Colonic mucosa (tissue), 4 donors: ENCODE results near the gene ZNF836. TPM values are rescaled to one million over a fixed set of nuclear protein-coding genes. Genes with fewer than 3 reads are reported as not detected.

Experiments used
- DNase-seq: peaks from one replicate; pipeline ENCODE4 v3.0.0-alpha.2; 2020
- H3K27ac ChIP-seq: fragments of 200-600 bp; one replicate; pipeline ENCODE4 v1.8.0; 2021
- H3K27me3 ChIP-seq: fragments of 200-600 bp; one replicate; pipeline ENCODE4 v1.8.0; 2021
- H3K36me3 ChIP-seq: fragments of 200-600 bp; one replicate; pipeline ENCODE4 v1.8.0; 2021
- H3K4me1 ChIP-seq: fragments of 200-600 bp; one replicate; pipeline ENCODE4 v1.8.0; 2021; ENCODE audit warnings: mild to moderate bottlenecking
- H3K4me3 ChIP-seq: fragments of 200-600 bp; one replicate; pipeline ENCODE4 v1.8.0; 2021
- H3K9ac ChIP-seq, 2 donors: one replicate each; pipeline ENCODE4 v1.7.0; 2013; ENCODE audit warnings: control low read depth in 2 of 2, low read depth in 2 of 2, low read length in 2 of 2
- H3K9me3 ChIP-seq: fragments of 200-600 bp; one replicate; pipeline ENCODE4 v1.8.0; 2021
- intact Hi-C: fragments of 100-400 bp; cut with DNase I; formaldehyde crosslinking; loops from one replicate; pipeline ENCODE4 v1.14.1; 2022
- total RNA-seq, 2 donors: library from RNA; stranded (reverse); fragmentation: NEBNext Ultra II Directional in 1 of 2; extraction: Animal tissue kit (Norgen Biotek cat#: 25700) in 1 of 2; gene quantifications; one replicate each; pipeline ENCODE4 v1.2.1, GENCODE V29; 2021
- TF ChIP-seq, protein P1 (sequence below): fragments of 200-600 bp; IDR thresholded peaks from one replicate; pipeline ENCODE4 v1.8.0; 2022; ENCODE audit warnings: antibody characterized with exemption, mild to moderate bottlenecking
- donor health status: healthy.
- donor health status: DM: no; HTN: no; CAD: no.
- donor health status: DM: no; HTN: no; CAD: no.

ZNF836 gene
- total RNA-seq, 2 donors from 2014 or later = 10.2 to 10.6 TPM

- H3K9ac ChIP-seq = no peak overlapping the region
- H3K36me3 ChIP-seq = no peaks in the 10 kb centered on the region
- intact Hi-C loops = no loop called here
- H3K27me3 ChIP-seq = no peaks in the 10 kb centered on the region
- TF ChIP-seq, protein P1, sequence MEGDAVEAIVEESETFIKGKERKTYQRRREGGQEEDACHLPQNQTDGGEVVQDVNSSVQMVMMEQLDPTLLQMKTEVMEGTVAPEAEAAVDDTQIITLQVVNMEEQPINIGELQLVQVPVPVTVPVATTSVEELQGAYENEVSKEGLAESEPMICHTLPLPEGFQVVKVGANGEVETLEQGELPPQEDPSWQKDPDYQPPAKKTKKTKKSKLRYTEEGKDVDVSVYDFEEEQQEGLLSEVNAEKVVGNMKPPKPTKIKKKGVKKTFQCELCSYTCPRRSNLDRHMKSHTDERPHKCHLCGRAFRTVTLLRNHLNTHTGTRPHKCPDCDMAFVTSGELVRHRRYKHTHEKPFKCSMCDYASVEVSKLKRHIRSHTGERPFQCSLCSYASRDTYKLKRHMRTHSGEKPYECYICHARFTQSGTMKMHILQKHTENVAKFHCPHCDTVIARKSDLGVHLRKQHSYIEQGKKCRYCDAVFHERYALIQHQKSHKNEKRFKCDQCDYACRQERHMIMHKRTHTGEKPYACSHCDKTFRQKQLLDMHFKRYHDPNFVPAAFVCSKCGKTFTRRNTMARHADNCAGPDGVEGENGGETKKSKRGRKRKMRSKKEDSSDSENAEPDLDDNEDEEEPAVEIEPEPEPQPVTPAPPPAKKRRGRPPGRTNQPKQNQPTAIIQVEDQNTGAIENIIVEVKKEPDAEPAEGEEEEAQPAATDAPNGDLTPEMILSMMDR = no peak
- H3K27ac ChIP-seq = no peak overlapping the region
- H3K9me3 ChIP-seq = no peaks in the 10 kb centered on the region
- no peak overlapping the region for H3K4me3 ChIP-seq
- DNase-seq = no peak
- H3K4me1 ChIP-seq = no peaks in the 10 kb centered on the region
These were observed 23.2 kb downstream of the ZNF836 start for GRCh38 chr19:52148256-52148655.

- no peak overlapping the region for H3K4me3 ChIP-seq
- intact Hi-C loops = loop anchor here (5.0 kb wide), 1 partner anchor 45 kb away; no protein-coding TSS in a partner anchor
- DNase-seq = no peak
These were observed 29.3 kb downstream of the ZNF836 start for GRCh38 chr19:52142001-52142595.

DNA sequence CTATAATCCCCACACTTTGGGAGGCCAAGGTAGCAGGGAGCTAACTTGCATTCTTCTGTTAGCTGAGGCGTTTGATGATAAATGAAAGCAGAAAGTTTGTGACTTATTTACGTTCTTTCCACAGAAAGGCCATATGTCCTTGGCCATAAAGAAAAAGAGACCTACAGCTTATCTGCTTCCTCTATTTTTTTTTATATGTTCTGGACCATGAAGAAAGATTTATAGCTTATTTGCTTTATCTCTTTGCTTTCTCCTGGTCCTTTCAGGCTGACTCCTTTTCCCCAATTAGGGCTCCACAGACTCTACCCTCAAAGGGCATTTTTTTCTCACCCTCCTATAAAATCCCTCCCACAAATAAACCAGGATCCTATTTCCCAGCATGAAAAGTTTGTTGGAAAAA lies 30.2 kb downstream of the ZNF836 start:
- no peaks in the 10 kb centered on the region for H3K36me3 ChIP-seq
- H3K9me3 ChIP-seq = no peaks in the 10 kb centered on the region
- no peak overlapping the region for H3K9ac ChIP-seq
- no peak for DNase-seq
- H3K4me1 ChIP-seq = no peaks in the 10 kb centered on the region
- no peaks in the 10 kb centered on the region for H3K27me3 ChIP-seq
- H3K4me3 ChIP-seq = no peak overlapping the region
- intact Hi-C loops = loop anchor here (5.0 kb wide), 1 partner anchor 46 kb away; no protein-coding TSS in a partner anchor
- TF ChIP-seq, protein P1 = no peak
- no peak overlapping the region for H3K27ac ChIP-seq

More at GRCh38 chr19:52142001-52142595, 29.3 kb downstream of the ZNF836 start:
- no peaks in the 10 kb centered on the region for H3K36me3 ChIP-seq
- TF ChIP-seq, protein P1 = no peak
- no peaks in the 10 kb centered on the region for H3K9me3 ChIP-seq
- no peak overlapping the region for H3K27ac ChIP-seq
- no peaks in the 10 kb centered on the region for H3K4me1 ChIP-seq
- H3K27me3 ChIP-seq = no peaks in the 10 kb centered on the region
- no peak overlapping the region for H3K9ac ChIP-seq

GRCh38 chr19:52140032-52140710 lies 31.2 kb downstream of the ZNF836 start:
- TF ChIP-seq, protein P1 = no peak
- peak overlapping the region; percentile 6 for H3K4me3 ChIP-seq
- DNase-seq = no peak
- H3K27me3 ChIP-seq = no peaks in the 10 kb centered on the region
- H3K9me3 ChIP-seq = no peaks in the 10 kb centered on the region
- H3K27ac ChIP-seq = peak overlapping the region; percentile 45
- peak overlapping the region in 1 of 2 donors; percentile 99 for H3K9ac ChIP-seq
- H3K4me1 ChIP-seq = no peaks in the 10 kb centered on the region
- H3K36me3 ChIP-seq = no peaks in the 10 kb centered on the region
- intact Hi-C loops = loop anchor here (5.0 kb wide), 1 partner anchor 47 kb away; no protein-coding TSS in a partner anchor

DNA sequence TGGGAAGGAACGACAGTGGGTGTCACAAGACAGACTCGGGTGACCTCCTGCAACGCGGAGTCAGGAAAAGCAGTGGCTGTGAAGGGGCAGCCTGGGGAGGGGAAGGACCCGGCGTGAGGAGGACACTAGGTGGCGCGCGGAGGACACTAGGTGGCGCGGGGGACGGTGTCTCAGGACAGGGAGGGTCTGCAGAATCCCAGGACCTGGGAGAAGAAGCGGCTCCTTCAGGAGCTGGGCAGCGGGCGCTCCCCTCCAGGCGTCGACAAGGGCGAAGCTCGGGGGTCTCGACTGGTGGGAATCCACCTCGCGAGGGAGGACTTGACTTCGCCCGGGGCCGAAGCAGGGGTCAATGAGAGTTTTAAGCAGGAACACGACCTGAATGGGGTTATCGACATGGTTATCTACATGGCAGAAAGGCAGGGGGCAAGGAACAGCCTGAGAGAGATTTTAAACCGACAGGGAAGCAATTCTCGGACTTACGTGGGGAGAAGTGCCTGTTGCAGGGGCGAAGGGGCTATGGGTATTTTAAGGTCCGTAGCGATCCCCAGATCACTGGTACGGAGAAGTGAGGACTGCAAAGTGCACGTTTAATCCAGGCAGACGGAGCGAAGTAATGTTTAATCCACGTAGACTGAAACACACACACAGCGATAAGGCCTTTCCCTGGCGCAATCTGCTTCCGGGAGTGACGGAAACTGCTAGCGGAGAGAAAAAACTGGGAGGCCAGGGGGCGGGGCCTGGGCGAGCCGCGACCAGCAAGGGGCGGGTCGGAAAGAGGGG lies 32.0 kb downstream of the ZNF836 start, which contains the start of gene ZNF616:
Gene ZNF616, minus strand, starts transcription at position 687 of the 780 bp plus-strand sequence. CDS start 9,426 bp downstream, outside the sequence.
- intact Hi-C loops = loop anchor here (2.0 to 5.0 kb wide), 2 partner anchors 48 to 99 kb away; no protein-coding TSS in a partner anchor
- Histone ChIP-seq H3K4me1 (no peaks in the 10 kb centered on the region), H3K9ac (peak within 1 kb of the TSS; percentile 90 to 99), H3K9me3 (no peaks in the 10 kb centered on the region), H3K36me3 (no peaks in the 10 kb centered on the region), H3K27me3 (no peaks in the 10 kb centered on the region), H3K27ac (peak within 1 kb of the TSS; percentile 98), H3K4me3 (peak within 1 kb of the TSS; percentile 71)
- TF ChIP-seq, protein P1 = peak; percentile 65
- peak; percentile 99 for DNase-seq
